ENCODE measurements around the gene DIRAS1. TPM values are rescaled to one million over a fixed set of nuclear protein-coding genes. Genes with fewer than 3 reads are reported as not detected.

DIRAS1 gene
- total RNA-seq = 0.47 and 3.1 TPM in 2 replicates

DNA sequence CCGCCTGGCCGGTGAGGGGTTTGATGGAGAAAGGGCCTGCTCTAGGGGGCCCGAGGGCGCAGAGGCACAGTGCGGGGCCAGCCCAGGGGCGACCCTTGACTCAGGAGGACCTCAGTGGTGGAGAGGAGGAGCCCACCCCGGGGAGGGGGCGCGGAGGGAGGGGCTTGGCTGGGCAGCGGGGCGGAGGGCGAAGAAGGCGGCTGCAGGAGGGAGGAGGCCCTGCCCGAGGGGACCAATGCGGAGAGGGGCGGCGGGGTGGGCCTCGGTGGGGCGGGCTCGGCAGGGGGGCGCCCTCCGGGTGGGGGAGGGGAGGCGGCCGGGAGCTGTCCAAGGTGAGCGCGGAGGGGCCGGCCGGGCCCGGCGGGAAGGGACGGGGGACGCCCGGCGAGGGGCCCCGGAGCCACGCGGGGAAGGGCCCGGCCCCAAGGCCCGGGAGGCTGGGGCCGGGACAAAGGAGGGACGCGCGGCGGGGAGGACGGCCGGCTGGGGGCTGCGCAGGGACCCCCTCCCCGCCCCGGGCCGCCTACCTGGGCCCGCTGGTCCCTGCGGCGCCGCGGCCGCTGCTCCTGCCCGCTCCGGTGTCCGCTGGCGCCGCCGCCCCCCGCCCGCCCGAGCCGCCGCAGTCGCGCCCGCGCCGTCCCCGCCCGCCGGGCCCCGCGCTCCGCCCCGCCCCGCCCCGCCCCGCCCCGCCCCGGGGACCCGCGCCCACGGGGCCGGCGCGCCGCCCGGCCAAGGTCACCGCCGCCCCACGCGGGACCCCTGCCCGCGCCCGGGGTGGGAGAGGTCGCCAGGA, at the start of gene DIRAS1:
TSS of gene DIRAS1 (minus strand) at position 596 of the 793 bp plus-strand sequence. CDS start 3,566 bp downstream, outside the sequence.
- no peak for DNase-seq (ENCODE audit: extremely low read depth, low read depth, low spot score)

DNA sequence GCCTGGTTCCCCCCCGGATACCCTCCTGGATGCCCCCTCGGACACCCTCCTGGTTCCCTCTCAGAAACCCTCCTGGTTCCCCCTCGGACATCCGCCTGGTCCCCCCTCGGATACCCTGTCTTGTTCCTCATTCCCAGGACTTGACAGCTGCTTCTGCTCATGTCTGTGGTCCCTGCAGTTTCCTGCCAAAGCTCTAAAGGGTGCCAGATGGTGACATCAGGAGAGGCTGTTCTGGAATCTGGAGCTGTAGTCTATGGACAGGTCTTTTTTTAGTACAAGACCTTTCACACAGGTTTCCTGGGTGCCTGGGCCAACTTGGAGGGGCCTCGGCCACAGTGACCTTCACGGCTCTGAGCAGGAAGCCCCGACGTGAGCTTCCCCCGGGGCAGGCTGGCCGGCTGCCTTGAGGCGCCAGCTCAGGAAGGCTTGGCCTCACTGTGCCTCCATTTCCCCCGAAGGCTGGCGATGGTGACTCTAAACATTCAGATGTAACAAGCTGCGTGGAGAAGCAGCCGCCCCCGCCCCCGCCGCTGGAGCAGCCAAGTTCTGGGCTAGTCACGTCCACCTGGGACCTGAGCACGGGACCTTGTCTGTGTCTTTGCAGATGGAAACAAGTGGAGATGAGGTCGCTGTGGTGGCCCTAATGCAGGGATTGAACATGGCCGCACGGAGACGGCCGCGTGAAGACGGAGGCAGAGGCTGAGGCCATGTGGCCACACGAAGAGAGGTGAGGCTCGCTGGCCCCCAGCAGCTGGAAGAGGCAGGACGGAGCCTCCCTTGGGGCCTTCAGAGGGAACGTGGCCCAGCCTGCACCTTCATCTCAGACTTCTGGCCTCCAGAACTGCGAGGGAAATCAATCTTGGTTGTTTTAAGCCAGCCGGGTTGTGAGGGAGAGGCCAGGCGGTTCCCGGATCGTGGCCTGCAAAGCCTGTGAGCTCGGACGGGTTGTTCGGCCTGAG, 49.2 kb upstream of the DIRAS1 start:
- DNase-seq (ENCODE audit: extremely low read depth, low read depth, low spot score) = no peak

DNA sequence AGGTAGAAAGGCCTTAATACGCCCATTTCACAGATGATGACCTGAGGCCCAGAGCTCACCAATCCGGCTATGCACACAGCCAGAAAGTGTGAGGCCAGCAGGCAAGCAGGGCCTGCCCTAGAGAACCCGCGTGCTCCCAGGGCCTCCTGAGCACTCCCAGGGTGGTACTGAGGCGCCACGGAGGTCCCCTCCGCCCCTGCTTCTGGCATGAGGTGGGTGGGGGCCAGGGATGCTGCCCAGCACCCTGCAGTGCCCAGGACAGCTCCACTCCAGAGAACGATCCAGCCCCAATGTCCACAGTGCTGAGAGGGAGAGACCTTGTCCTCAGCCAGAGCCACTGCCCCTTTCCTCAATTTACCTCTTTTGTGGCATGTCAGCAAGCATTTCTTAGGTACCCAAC, 48.0 kb upstream of the DIRAS1 start:
- no peak for DNase-seq (ENCODE audit: extremely low read depth, low read depth, low spot score)

DNA sequence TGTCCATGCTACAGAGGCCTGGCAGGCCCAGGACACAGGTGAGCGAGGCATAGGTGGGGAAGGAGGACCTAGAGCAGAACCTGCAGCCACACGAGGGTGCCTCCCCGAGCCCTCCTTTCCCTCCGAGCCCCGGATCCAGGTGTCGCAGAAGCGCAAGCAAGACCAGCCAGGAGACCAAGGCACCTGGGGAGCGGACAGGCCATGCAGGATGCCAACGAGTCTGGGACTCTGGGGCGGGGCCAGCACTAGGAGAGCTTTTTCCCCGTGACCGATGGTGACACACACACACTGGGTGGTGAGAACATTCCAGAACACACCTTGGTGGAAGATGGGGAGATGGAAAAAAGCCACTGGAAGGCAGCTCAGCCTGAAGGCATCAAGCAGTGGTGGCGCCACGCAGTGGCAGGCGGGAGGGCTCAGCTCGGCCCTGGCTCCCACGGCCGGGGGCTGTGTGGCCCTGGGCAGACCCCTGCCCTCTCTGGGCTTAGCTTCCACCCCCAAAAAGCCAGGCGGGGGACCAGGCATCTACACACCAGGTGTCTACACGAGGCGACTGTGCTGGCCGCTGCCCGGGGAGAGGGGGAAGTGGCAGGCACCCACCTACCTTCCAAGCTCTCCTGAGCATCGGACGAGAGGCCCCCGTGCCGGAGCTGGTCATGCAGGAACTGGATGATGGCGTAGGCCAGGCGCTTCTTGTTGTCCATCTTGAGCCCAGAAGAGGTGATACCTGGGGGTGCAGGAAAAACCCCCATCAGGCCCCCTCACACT, 47.4 kb upstream of the DIRAS1 start:
- no peak for DNase-seq (ENCODE audit: extremely low read depth, low read depth, low spot score)

DNA sequence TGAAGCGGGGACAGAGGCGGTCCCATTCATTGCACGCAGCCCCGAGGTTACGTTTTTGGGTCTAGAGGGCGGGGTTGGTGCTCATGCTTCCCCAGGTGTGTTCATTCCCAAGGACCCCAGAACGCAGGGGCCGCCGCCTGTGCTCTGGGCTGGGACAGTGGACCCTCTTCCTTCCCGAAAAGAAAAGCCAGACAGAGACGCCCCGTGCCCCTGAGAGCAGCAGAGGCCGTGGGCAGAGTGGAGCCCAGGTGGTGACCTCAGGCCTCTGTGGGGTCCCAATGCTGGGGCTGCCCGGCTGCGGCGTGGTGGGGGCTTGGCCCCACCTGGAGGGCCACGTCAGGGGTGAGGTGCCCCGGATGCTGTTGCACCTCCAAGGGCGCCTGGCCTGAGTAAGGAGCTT, 46.5 kb upstream of the DIRAS1 start:
- no peak for DNase-seq (ENCODE audit: extremely low read depth, low read depth, low spot score)

GRCh38 chr19:2766594-2767372, 45.6 kb upstream of the DIRAS1 start:
- no peak for DNase-seq (ENCODE audit: extremely low read depth, low read depth, low spot score)

DNA sequence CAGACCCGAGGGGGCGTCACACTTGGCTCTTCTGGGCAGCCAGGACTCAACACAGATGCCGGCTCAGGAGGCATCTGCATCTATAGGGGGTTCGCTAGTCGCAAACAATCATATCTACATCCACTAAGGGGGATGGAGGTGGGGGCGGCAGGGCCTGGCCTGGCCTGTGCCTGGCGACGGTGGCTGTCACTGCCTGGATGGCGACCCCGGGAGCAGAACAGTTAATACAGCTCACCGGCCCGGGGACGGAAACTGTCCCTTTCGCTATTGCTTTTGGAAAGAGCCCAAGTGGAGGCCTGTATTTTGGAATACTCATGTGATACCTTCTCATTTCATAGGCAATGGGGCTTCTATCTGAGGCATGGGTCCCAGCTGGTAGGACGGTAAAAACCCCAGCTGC, 44.2 kb upstream of the DIRAS1 start:
- DNase-seq (ENCODE audit: extremely low read depth, low read depth, low spot score) = no peak

DNA sequence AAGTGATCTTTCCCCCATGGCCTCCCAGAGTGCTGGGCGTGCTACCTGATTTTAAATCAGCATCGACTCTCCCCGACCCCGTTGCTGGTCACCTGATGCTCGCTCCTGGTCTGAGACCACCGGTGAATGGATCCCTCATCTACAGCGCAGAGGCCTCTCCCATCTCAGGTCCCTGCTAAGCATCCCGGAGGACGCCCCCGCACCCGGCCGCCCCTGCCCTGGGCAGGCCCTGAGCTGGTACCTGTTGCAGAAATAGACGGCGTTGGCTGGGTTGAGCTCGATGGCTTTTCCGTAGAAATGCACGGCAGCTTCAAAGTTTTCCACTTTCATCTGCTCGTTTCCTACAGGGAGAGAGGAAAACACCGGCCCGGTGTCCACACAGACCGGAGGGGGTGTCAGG, 43.8 kb upstream of the DIRAS1 start:
- no peak for DNase-seq (ENCODE audit: extremely low read depth, low read depth, low spot score)

- no peak for DNase-seq (ENCODE audit: extremely low read depth, low read depth, low spot score)
Observed at GRCh38 chr19:2763687-2764086, 42.5 kb upstream of the DIRAS1 start.

DNA sequence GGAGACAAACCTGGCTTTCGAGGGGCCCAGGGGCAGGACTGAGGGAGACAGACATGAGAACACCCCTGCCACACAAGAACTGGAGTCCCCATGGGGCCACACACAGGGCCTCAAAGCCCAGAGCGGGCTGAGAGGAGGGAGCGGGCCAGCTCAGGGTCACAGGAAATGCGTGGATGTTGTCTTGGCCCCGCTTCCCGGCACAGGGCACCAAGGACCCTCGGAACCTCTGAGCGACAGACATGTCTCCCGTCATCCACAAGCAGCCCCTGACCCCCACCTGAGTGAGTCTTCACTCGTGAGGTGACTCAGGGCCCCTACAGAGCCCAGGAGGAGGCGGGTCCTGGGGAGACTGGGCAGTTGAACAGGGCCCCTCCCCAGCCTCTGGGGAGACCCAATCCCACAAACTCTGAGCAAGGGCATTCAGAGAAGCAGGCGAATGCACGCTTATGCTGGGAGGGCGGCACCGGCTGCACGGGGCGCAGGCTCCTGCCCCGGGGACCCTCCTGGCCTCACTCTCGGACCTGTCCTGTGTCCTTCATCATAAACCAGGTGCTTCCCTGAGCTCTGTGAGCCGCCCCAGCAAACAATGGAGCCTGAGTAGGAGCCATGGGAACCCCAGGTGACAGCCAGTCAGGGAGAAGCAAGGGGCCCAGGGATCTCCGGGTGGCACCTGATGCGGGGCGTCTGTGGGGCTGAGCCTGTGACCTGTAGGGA, 41.8 kb upstream of the DIRAS1 start:
- no peak for DNase-seq (ENCODE audit: extremely low read depth, low read depth, low spot score)

DNA sequence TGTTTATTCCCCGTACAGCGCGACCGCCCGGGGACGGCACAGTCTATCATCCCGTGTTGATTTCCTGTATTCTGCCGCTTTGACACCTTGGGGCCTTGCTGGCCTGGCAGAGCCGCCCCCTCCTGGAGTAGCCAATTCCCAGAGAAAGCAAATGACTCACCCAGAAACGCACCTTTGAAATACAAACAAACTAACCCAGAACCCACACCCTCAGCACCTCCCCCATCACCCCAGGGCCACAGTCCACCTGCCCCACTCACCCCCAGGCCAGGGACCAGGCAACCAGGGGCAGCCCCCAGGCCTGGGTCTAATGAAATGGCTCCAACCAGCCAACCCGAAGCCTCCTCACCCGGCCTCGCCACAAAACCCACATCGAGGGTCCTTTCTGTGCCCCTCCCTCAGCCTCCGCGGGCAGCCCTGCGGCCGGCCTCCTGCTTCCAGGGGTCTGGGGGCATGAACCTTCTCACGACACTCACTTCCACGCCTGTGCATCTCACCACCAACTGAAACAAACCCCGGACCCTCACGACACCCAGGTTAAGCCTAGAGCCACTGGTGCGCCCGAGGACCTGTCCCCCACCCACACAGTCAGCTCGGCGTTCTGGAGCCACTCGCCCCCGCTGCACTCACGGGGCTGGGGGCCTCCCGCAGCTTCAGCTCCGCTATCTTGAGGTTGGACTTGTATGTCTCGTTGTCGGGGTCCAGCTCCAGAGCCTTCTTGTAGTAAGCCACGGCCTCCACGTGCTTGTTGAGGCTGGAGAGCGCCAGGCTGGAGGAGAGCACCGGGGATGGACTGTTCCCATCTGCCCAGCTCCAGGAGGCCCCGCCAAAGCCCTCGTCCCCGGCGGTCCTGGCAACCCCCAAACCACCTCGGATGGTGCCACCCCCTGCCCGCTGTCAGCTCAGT, 41.0 kb upstream of the DIRAS1 start:
- DNase-seq (ENCODE audit: extremely low read depth, low read depth, low spot score) = no peak

- DNase-seq (ENCODE audit: extremely low read depth, low read depth, low spot score) = no peak
Observed at GRCh38 chr19:2761309-2761677, 40.1 kb upstream of the DIRAS1 start.

- no peak for DNase-seq (ENCODE audit: extremely low read depth, low read depth, low spot score)
Observed at GRCh38 chr19:2759965-2760364, 38.8 kb upstream of the DIRAS1 start.

- no peak for DNase-seq (ENCODE audit: extremely low read depth, low read depth, low spot score)
Observed at GRCh38 chr19:2759362-2759761, 38.2 kb upstream of the DIRAS1 start.

DNA sequence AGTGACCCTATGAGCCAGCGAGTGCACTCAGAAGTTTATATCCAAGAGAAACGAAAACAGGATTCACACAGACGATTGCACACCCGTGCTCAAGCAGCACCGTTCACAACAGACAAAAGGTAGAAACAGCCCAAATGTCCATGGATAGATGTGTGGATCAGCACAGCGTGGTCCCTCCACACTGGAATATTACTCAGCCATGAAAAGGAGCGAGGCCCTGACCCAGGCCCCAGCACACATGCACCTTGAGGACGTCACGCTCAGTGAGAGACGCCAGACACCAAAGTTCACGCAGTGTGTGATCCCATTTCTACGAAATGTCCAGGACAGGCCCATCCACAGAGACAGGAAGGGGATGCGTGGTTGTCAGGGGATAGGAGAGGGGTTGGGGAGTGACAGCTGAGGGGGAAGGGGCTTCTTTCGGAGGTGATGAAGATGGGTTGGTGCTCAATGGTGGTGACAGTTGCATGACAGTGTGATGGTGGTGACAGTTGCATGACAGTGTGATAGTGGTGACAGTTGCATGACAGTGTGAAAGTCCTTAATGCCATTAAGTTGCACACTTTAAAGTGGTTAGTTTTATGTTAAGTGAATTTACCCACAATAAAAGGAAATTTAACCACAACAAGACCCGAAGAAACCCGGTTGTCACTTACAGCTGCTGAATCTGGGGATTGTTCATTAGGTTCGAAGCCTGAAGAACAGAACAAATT, 37.6 kb upstream of the DIRAS1 start:
- DNase-seq (ENCODE audit: extremely low read depth, low read depth, low spot score) = no peak

DNA sequence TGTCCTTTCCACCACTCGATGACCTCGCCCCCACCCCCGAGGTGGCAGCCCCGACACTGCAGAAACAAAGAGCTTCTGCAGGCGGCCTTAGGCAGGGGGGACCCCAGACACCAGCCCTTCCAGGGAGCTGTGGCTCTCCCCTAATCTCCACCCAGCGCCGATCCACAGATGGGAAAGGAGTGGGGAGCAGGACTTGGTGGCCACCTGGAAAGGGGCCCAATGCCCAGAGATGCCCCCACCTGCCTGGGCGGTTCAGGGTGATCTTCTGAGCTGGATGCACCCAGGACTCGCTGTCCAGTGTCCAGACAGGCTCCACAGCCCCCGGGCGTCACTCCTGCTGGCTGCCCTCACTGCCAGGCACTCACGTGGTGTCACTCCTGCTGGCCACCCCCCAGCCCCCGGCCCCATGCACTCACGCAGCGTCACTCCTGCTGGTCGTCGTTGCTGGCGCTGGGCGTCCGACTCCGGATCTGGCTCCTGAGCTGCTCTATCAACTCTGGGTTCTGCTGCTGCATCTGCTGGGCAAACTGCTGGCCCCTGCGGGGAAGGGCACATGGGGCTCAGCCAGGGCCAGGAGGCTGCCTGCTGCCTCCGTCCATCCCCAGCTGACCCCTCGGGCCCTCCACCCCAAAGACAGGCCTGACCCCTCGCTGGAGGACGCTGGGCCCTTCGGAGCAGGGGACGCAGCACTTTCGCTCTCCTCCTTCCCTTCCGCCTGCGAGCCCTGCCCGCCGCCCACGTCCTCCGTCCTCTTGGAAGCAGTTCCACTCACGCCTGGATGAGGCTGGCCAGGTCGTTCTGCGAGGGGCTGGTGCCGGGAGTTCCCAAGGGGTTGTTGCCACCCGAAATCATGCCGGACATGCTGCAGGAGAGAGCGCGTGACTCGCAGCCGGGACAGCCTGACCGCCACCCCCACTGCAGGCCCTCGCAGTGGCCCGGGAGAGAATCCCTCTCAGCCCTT, 36.0 kb upstream of the DIRAS1 start:
- no peak for DNase-seq (ENCODE audit: extremely low read depth, low read depth, low spot score)

DNA sequence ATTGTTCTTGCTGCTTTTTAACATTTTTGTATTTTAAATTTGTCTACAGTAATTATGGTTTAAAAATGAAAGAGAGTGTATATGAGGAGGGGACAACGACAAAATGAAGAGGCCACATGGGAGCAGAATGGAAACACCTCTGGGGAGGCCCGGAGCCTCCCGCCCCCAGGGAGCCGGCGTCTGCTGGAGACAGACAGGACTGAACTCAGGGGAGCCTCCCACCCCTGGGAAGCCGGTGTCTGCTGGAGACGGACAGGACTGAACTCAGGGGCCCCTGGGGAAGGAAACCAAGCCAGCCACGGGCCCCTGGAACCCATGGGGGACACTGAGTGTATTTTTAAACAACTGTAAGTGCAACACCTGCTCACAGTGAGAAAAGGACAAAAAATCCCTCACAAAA, 35.3 kb upstream of the DIRAS1 start:
- no peak for DNase-seq (ENCODE audit: extremely low read depth, low read depth, low spot score)

Measured in glomerular endothelial cell (primary cell).